GM12878 (cell line): Measurements from ENCODE around the gene CFAP65. TPM values are rescaled to one million over a fixed set of nuclear protein-coding genes. Genes with fewer than 3 reads are reported as not detected.

Experiments
- ATAC-seq: fragments of 200-7000 bp; cut with Tn5 transposase; 3 replicates; pipeline ENCODE4 v1.9.1; 2020; ENCODE audit warnings: mild to moderate bottlenecking, moderate library complexity
- BruUV-seq: library from RNA; stranded (reverse); fragments of 400-500 nt; replicated peaks from 2 replicates; lab custom pipeline; 2021; lab: Mats Ljungman, UMichigan
- CTCF ChIA-PET: fragments of 300-600 bp; sonication (Branson Sonifier 250); formaldehyde crosslinking; extraction: SDS; loops from one replicate; lab custom pipeline; 2021; ENCODE audit warnings: inconsistent platforms; lab: Yijun Ruan, JAX
- POLR2A ChIA-PET: fragments of 350-600 bp; formaldehyde crosslinking; extraction: SDS; loops from one replicate; lab custom pipeline; 2021; ENCODE audit warnings: inconsistent platforms; lab: Charles Lee
- RAD21 ChIA-PET: fragments of 300-600 bp; sonication (Branson Sonifier 250); formaldehyde crosslinking; loops from one replicate; lab custom pipeline; 2023; ENCODE audit warnings: antibody characterized with exemption; ENCODE audit not compliant: unreplicated experiment; lab: Charles Lee
- SMC1A ChIA-PET: fragments of 300-600 bp; sonication (Branson Sonifier 250); formaldehyde crosslinking; loops from one replicate; lab custom pipeline; 2023; ENCODE audit not compliant: unreplicated experiment, uncharacterized antibody; lab: Charles Lee
- DNase-seq: peaks from one replicate; pipeline ENCODE4 v3.0.0-alpha.2; 2011; ENCODE audit warnings: low read depth, low spot score
- FAIRE-seq: peaks from 3 replicates; lab custom pipeline; 2011; peaks lifted over from hg19 to GRCh38; lab: Jason Lieb, UNC
- H2AFZ ChIP-seq: 2 replicates; pipeline ENCODE4 v1.6.0; 2011; ENCODE audit warnings: low read depth, low read length, control low read depth; ENCODE audit not compliant: control insufficient read depth
- H3K27ac ChIP-seq: 2 replicates; pipeline ENCODE4 v1.5.1; 2011; ENCODE audit warnings: control low read depth; ENCODE audit not compliant: control insufficient read depth, insufficient read depth
- H3K27me3 ChIP-seq, 2 experiments: replicated peaks in 1 of 2; 2 replicates each; pipeline versions ENCODE4 v1.6.0 to v1.6.1; 2011; ENCODE audit warnings: low read length in 1 of 2; ENCODE audit not compliant: control insufficient read depth in 2 of 2, insufficient read depth in 2 of 2
- H3K36me3 ChIP-seq, 2 experiments: 2 replicates each; pipeline ENCODE4 v1.5.1; 2011; ENCODE audit warnings: low read length in 1 of 2; ENCODE audit not compliant: control insufficient read depth in 2 of 2, insufficient read depth in 2 of 2
- H3K4me1 ChIP-seq: 2 replicates; pipeline ENCODE4 v1.6.1; 2011; ENCODE audit warnings: mild to moderate bottlenecking, low read length, moderate library complexity, mixed read lengths; ENCODE audit not compliant: control insufficient read depth, insufficient read depth
- H3K4me2 ChIP-seq: 2 replicates; pipeline ENCODE4 v1.6.0; 2011; ENCODE audit warnings: control low read depth; ENCODE audit not compliant: control insufficient read depth, insufficient read depth
- H3K4me3 ChIP-seq: fragments of 200-600 bp; sonication (generic); 2 replicates; pipeline ENCODE4 v1.5.1; 2016
- H3K79me2 ChIP-seq: 2 replicates; pipeline ENCODE4 v1.6.0; 2011; ENCODE audit warnings: low read length; ENCODE audit not compliant: control insufficient read depth, insufficient read depth
- H3K9ac ChIP-seq: 2 replicates; pipeline ENCODE4 v1.8.0; 2011; ENCODE audit warnings: low read length, control low read depth, mixed read lengths; ENCODE audit not compliant: control insufficient read depth, insufficient read depth
- H3K9me3 ChIP-seq: replicated peaks from 3 replicates; pipeline ENCODE4 v1.5.1; 2011; ENCODE audit warnings: mild to moderate bottlenecking, low read length; ENCODE audit not compliant: control insufficient read depth, insufficient read depth
- H4K20me1 ChIP-seq: 2 replicates; pipeline ENCODE4 v1.6.0; 2011; ENCODE audit not compliant: control insufficient read depth, insufficient read depth
- MYB ChIP-seq: fragments of 150-350 bp; IDR thresholded peaks from 2 replicates; pipeline ENCODE4 v1.6.1; 2014; ENCODE audit warnings: mild to moderate bottlenecking, low read depth, low read length, borderline replicate concordance
- REST ChIP-seq: IDR thresholded peaks from 2 replicates; pipeline ENCODE4 v1.6.1; 2012; ENCODE audit warnings: mild to moderate bottlenecking, low read depth, low read length
- TARDBP ChIP-seq: IDR thresholded peaks from 2 replicates; pipeline ENCODE4 v1.6.1; 2016; ENCODE audit warnings: borderline replicate concordance
- ZBTB11 ChIP-seq: fragments of 450-650 bp; formaldehyde crosslinking; IDR thresholded peaks from 2 replicates; pipeline ENCODE4 v1.5.0; 2022; ENCODE audit warnings: mild to moderate bottlenecking, missing genetic modification characterization
- WGBS: methylation state at CpG from one replicate; pipeline ENCODE4 v1.1.6; 2016; ENCODE audit warnings: low lambda C conversion rate; ENCODE audit not compliant: insufficient replicate concordance, insufficient coverage; ENCODE audit errors: missing lambda C conversion rate; 5-methylcytosine and 5-hydroxymethylcytosine counted together
- in situ Hi-C: fragments of 300-500 bp; cut with MboI; formaldehyde crosslinking; loops from 9 replicates; pipeline ENCODE4 v1.14.3; 2018; ENCODE audit warnings: mixed read lengths
- intact Hi-C: fragments of 100-400 bp; cut with micrococcal nuclease; formaldehyde crosslinking; loops from one replicate; pipeline ENCODE4 v1.14.2; 2022; ENCODE audit not compliant: unreplicated experiment
- polyA plus RNA-seq, 11 experiments: library from polyadenylated mRNA; depleted of rRNA in 4 of 11; unstranded in 6 of 11; stranded (reverse) in 5 of 11; fragments of >200 nt; fragmentation: Nextera tagmentation in 4 of 11; fragmentation: Illumina TruSeq in 1 of 11; extraction: Ambion mirVana in 4 of 11; extraction: Trizol in 1 of 11; gene quantifications; 1 replicate in 1 of 11; 2 replicates in 10 of 11; pipeline versions ENCODE4 v1.2.1 to v1.2.3, GENCODE V29; 2011 to 2016; ENCODE audit warnings: inconsistent platforms in 2 of 11, missing spikeins in 2 of 11, low read depth in 1 of 11
- total RNA-seq, 4 experiments: library from RNA; depleted of rRNA in 3 of 4; stranded (reverse); fragments of >200 nt in 3 of 4; fragmentation: Illumina TruSeq in 1 of 4; extraction: Trizol in 1 of 4; gene quantifications; 2 replicates each; pipeline versions ENCODE4 v1.2.1 to v1.2.3, GENCODE V29; 2013 to 2021
- TF ChIP-seq, protein P1 (sequence below): fragments of 450-650 bp; formaldehyde crosslinking; IDR thresholded peaks from 2 replicates; pipeline ENCODE4 v1.4.0; 2020; ENCODE audit warnings: mild to moderate bottlenecking, moderate library complexity

The CFAP65 gene
- total and polyA plus RNA-seq, 10 of the 15 experiments (the other 5 are each of a cell fraction or from before 2014, with no cell fraction given) = not detected

GRCh38 chr2:218991674-218992168 lies 49.6 kb downstream of the CFAP65 start:
- Histone ChIP-seq H3K4me1 (no peaks in the 10 kb centered on the region), H3K27ac (no peak overlapping the region), H4K20me1 (peaks cover 3% of the 10 kb centered on the region; the same call in 1 of the 2 replicates), H3K27me3 (peaks cover 23 to 29% of the 10 kb centered on the region in 2 experiments), H3K79me2 (no peaks in the 10 kb centered on the region), H3K4me2 (no peak overlapping the region), H2AFZ (no peak overlapping the region), H3K4me3 (no peak overlapping the region), H3K36me3 (no peaks in the 10 kb centered on the region), H3K9me3 (no peaks in the 10 kb centered on the region), H3K9ac (no peak overlapping the region)
- SMC1A ChIA-PET = no interaction called here
- TF ChIP-seq TARDBP (no peak), REST (peak; percentile 64; the same call in 1 of the 2 replicates)
- CTCF ChIA-PET = no interaction called here
- intact Hi-C loops = no loop called here
- no TSS peak for BruUV-seq
- RAD21 ChIA-PET = no interaction called here
- 42% methylated on average over 13 of the region's 13 CpGs for WGBS
- no peak for ATAC-seq
- no peak for FAIRE-seq
- no peak for DNase-seq
- in situ Hi-C loops = no loop called here
- POLR2A ChIA-PET = no interaction called here

DNA sequence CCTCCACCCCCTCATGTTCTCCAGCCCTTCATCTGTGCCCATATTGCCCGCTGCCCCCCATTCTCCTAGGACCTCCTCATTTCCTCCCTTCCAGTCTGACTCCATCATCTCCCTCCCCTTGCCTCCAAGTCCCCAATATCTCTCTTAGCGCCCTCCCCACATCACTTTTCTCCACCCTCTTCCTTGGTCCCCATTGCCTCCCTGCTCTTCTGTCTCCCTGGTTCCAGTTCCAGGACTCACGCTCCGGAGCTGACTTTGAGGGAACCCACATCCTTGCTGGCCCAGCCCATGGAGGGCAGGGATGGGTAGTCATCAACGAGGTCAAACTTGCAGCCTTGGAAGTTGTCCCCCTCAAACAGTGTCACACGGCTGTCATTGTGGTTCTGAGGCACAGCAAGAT lies 50.7 kb downstream of the CFAP65 start:
- ChIA-PET CTCF (interaction anchor here (1.6 kb wide), 1 partner anchor 39 kb away, joined by 5 read pairs; no protein-coding TSS in a partner anchor), POLR2A (no interaction called here), RAD21 (interaction anchor here (0.9 kb wide), 1 partner anchor 129 kb away, joined by 3 read pairs; no protein-coding TSS in a partner anchor), SMC1A (no interaction called here)
- ATAC-seq = no peak
- Histone ChIP-seq H4K20me1 (peaks cover 3% of the 10 kb centered on the region; the same call in 1 of the 2 replicates), H3K4me3 (no peak overlapping the region), H3K79me2 (no peaks in the 10 kb centered on the region), H3K4me2 (no peak overlapping the region), H3K27ac (no peak overlapping the region), H3K9ac (no peak overlapping the region), H3K9me3 (no peaks in the 10 kb centered on the region), H3K4me1 (no peaks in the 10 kb centered on the region), H3K27me3 (peaks cover 27 to 32% of the 10 kb centered on the region in 2 experiments), H2AFZ (no peak overlapping the region), H3K36me3 (no peaks in the 10 kb centered on the region)
- in situ Hi-C loops = no loop called here
- no peak for FAIRE-seq
- intact Hi-C loops = no loop called here
- WGBS = 10% methylated on average over 6 of the region's 6 CpGs
- no peak for DNase-seq
- no TSS peak for BruUV-seq
- TF ChIP-seq MYB (no peak), ZBTB11 (CRISPR knock-in tag) (no peak)
- TF ChIP-seq, protein P1, sequence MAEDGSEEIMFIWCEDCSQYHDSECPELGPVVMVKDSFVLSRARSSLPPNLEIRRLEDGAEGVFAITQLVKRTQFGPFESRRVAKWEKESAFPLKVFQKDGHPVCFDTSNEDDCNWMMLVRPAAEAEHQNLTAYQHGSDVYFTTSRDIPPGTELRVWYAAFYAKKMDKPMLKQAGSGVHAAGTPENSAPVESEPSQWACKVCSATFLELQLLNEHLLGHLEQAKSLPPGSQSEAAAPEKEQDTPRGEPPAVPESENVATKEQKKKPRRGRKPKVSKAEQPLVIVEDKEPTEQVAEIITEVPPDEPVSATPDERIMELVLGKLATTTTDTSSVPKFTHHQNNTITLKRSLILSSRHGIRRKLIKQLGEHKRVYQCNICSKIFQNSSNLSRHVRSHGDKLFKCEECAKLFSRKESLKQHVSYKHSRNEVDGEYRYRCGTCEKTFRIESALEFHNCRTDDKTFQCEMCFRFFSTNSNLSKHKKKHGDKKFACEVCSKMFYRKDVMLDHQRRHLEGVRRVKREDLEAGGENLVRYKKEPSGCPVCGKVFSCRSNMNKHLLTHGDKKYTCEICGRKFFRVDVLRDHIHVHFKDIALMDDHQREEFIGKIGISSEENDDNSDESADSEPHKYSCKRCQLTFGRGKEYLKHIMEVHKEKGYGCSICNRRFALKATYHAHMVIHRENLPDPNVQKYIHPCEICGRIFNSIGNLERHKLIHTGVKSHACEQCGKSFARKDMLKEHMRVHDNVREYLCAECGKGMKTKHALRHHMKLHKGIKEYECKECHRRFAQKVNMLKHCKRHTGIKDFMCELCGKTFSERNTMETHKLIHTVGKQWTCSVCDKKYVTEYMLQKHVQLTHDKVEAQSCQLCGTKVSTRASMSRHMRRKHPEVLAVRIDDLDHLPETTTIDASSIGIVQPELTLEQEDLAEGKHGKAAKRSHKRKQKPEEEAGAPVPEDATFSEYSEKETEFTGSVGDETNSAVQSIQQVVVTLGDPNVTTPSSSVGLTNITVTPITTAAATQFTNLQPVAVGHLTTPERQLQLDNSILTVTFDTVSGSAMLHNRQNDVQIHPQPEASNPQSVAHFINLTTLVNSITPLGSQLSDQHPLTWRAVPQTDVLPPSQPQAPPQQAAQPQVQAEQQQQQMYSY (CRISPR knock-in tag) = no peak
